Regular cardiac myocyte (primary cell): ENCODE results near the gene SERPINB12. TPM values are rescaled to one million over a fixed set of nuclear protein-coding genes. Genes with fewer than 3 reads are reported as not detected.

ENCODE experiments used
- total RNA-seq: library from RNA; depleted of rRNA; stranded (reverse); fragments of >200 nt; gene quantifications from 2 replicates; pipeline ENCODE4 v1.2.3, GENCODE V29; 2014

Gene SERPINB12
- not detected in 2 replicates for total RNA-seq

GRCh38 chr18:63542069-63542468 is at the start of gene SERPINB12:
TSS of gene SERPINB12 (plus strand) at chr18:63542369. CDS start at chr18:63556160, 13,791 bp downstream.

GRCh38 chr18:63586966-63587365 is 44.8 kb downstream of the SERPINB12 start, which contains the start of gene SERPINB13:
TSS of gene SERPINB13 (plus strand) at chr18:63587343. CDS start at chr18:63588668, 1,325 bp downstream.

Other genes with a start within 250 kb of the SERPINB12 start
- gene BCL2, start 222.6 kb upstream of the SERPINB12 start, total RNA-seq: 1.5 and 3.1 TPM in 2 replicates
- 32.8 and 37.2 TPM in 2 replicates for gene KDSR, start 175.2 kb upstream of the SERPINB12 start, total RNA-seq
- 42.6 and 48.2 TPM in 2 replicates for gene VPS4B, start 119.9 kb upstream of the SERPINB12 start, total RNA-seq
- gene SERPINB5, start 65.4 kb upstream of the SERPINB12 start, total RNA-seq: under 0.01 TPM in 2 replicates
- not detected in 2 replicates for gene SERPINB13, start 45.0 kb downstream of the SERPINB12 start, total RNA-seq
- gene SERPINB4, start 101.9 kb downstream of the SERPINB12 start, total RNA-seq: not detected in 2 replicates
- not detected in 2 replicates for gene SERPINB3, start 119.5 kb downstream of the SERPINB12 start, total RNA-seq
- gene SERPINB11, start 160.6 kb downstream of the SERPINB12 start, total RNA-seq: not detected in 2 replicates
- 0.28 and 0.38 TPM in 2 replicates for gene SERPINB7, start 233.0 kb downstream of the SERPINB12 start, total RNA-seq